SK-N-SH (cell line): ENCODE measurements around the gene SLC6A8. TPM values are rescaled to one million over a fixed set of nuclear protein-coding genes. Genes with fewer than 3 reads are reported as not detected.

Source experiments
- CTCF ChIA-PET: fragments of 300-600, 350-600 bp; formaldehyde crosslinking; extraction: SDS; loops from one replicate; lab custom pipeline; 2021; lab: Yijun Ruan, JAX
- POLR2A ChIA-PET: fragments of 350-600 bp; sonication (Branson Sonifier 250); formaldehyde crosslinking; extraction: SDS; loops from one replicate; lab custom pipeline; 2020; ENCODE audit warnings: antibody characterized with exemption, inconsistent platforms; lab: Yijun Ruan, JAX
- DNase-seq: peaks from one replicate; pipeline ENCODE4 v3.0.0; 2012
- H2AFZ ChIP-seq: fragments of 200-600 bp; sonication (generic); 2 replicates; pipeline ENCODE4 v1.8.1; 2016; ENCODE audit warnings: antibody characterized with exemption, mild to moderate bottlenecking, low read depth
- H3F3A ChIP-seq: fragments of 200-600 bp; sonication (generic); replicated peaks from 2 replicates; pipeline ENCODE3; 2016; ENCODE audit warnings: antibody characterized with exemption, mild to moderate bottlenecking; ENCODE audit not compliant: insufficient read depth
- H3K27ac ChIP-seq, 2 experiments: fragments of 200-500 bp in 1 of 2; fragments of 200-600 bp in 1 of 2; sonication (Bioruptor generic) in 1 of 2; sonication (generic), shearing (Covaris generic) in 1 of 2; 2 replicates each; pipeline versions ENCODE4 v1.5.1 to v1.6.1; 2014 to 2016; ENCODE audit warnings: low read depth in 2 of 2, inconsistent platforms in 1 of 2, low read length in 1 of 2, mild to moderate bottlenecking in 1 of 2, mixed read lengths in 1 of 2
- H3K27me3 ChIP-seq: fragments of 200-600 bp; sonication (generic), shearing (Covaris generic); 2 replicates; pipeline ENCODE4 v1.6.1; 2016; ENCODE audit warnings: mixed run types; ENCODE audit not compliant: insufficient read depth
- H3K36me3 ChIP-seq, 2 experiments: fragments of 200-500 bp in 1 of 2; fragments of 200-600 bp in 1 of 2; sonication (Bioruptor generic) in 1 of 2; sonication (generic) in 1 of 2; replicated peaks in 1 of 2; 2 replicates each; pipeline versions ENCODE3 to v1.5.1; 2014 to 2016; ENCODE audit warnings: low read length in 1 of 2, mild to moderate bottlenecking in 1 of 2; ENCODE audit not compliant: insufficient read depth in 2 of 2, control insufficient read depth in 1 of 2
- H3K4me1 ChIP-seq, 2 experiments: fragments of 200-500 bp in 1 of 2; fragments of 200-600 bp in 1 of 2; sonication (Bioruptor generic) in 1 of 2; sonication (generic), shearing (Covaris generic) in 1 of 2; 2 replicates each; pipeline versions ENCODE4 v1.5.1 to v1.6.1; 2014 to 2016; ENCODE audit warnings: low read depth in 1 of 2, low read length in 1 of 2, mixed run types in 1 of 2; ENCODE audit not compliant: insufficient read depth in 2 of 2, control insufficient read depth in 1 of 2
- H3K4me2 ChIP-seq: fragments of 200-600 bp; sonication (generic), shearing (Covaris generic); 2 replicates; pipeline ENCODE4 v1.6.1; 2017; ENCODE audit warnings: mixed run types
- H3K4me3 ChIP-seq, 2 experiments: fragments of 200-500 bp in 1 of 2; fragments of 200-600 bp in 1 of 2; sonication (Bioruptor generic) in 1 of 2; sonication (generic), shearing (Covaris generic) in 1 of 2; 2 replicates each; pipeline versions ENCODE4 v1.5.1 to v1.8.1; 2014 to 2016; ENCODE audit warnings: low read depth in 2 of 2, inconsistent platforms in 1 of 2, low read length in 1 of 2, mild to moderate bottlenecking in 1 of 2, mixed read lengths in 1 of 2, moderate library complexity in 1 of 2
- H3K79me2 ChIP-seq: fragments of 200-600 bp; sonication (generic); 2 replicates; pipeline ENCODE4 v1.8.1; 2017; ENCODE audit warnings: mild to moderate bottlenecking; ENCODE audit not compliant: insufficient read depth
- H3K9ac ChIP-seq: fragments of 200-600 bp; sonication (generic); 2 replicates; pipeline ENCODE4 v1.6.1; 2017; ENCODE audit warnings: mixed run types
- H3K9me2 ChIP-seq: fragments of 200-600 bp; sonication (generic); 2 replicates; pipeline ENCODE4 v1.6.1; 2017; ENCODE audit warnings: mixed run types
- H3K9me3 ChIP-seq: fragments of 200-600 bp; sonication (generic); 2 replicates; pipeline ENCODE4 v1.6.1; 2017; ENCODE audit warnings: mixed run types, mild to moderate bottlenecking, moderate library complexity
- H4K20me1 ChIP-seq: fragments of 200-600 bp; sonication (generic); 2 replicates; pipeline ENCODE4 v1.6.1; 2017; ENCODE audit warnings: mild to moderate bottlenecking, mixed run types; ENCODE audit not compliant: insufficient read depth
- CHD2 ChIP-seq: fragments of 150-350 bp; IDR thresholded peaks from 2 replicates; pipeline ENCODE4 v1.6.1; 2018; ENCODE audit warnings: low read length; ENCODE audit not compliant: partially characterized antibody
- ELF1 ChIP-seq: IDR thresholded peaks from 2 replicates; pipeline ENCODE4 v1.4.0; 2012
- EP300 ChIP-seq, 2 experiments: IDR thresholded peaks; 2 replicates each; pipeline versions ENCODE4 v1.4.0 to v1.6.1; 2012; ENCODE audit warnings: borderline replicate concordance in 1 of 2, low read depth in 1 of 2, low read length in 1 of 2
- FOSL2 ChIP-seq: IDR thresholded peaks from 2 replicates; pipeline ENCODE4 v1.4.0; 2012; ENCODE audit warnings: low read depth, mild to moderate bottlenecking, moderate library complexity, borderline replicate concordance
- FOXM1 ChIP-seq: IDR thresholded peaks from 2 replicates; pipeline ENCODE4 v1.4.0; 2012; ENCODE audit warnings: low read depth, mild to moderate bottlenecking
- GATA2 ChIP-seq: sonication (generic); formaldehyde crosslinking; IDR thresholded peaks from 2 replicates; pipeline ENCODE4 v1.5.0; 2020; ENCODE audit warnings: mild to moderate bottlenecking, missing genetic modification reagents
- JUND ChIP-seq: IDR thresholded peaks from 2 replicates; pipeline ENCODE4 v1.4.0; 2012
- MXI1 ChIP-seq: IDR thresholded peaks from 2 replicates; pipeline ENCODE4 v1.6.1; 2012; ENCODE audit warnings: mild to moderate bottlenecking, low read depth, low read length, improper control_type of control experiment
- NFIC ChIP-seq: IDR thresholded peaks from 2 replicates; pipeline ENCODE4 v1.4.0; 2012; ENCODE audit warnings: borderline replicate concordance
- NRF1 ChIP-seq: IDR thresholded peaks from 2 replicates; pipeline ENCODE4 v1.6.1; 2012; ENCODE audit warnings: low read depth, mild to moderate bottlenecking, low read length
- POLR2AphosphoS5 ChIP-seq: IDR thresholded peaks from 2 replicates; pipeline ENCODE4 v1.6.1; 2012; ENCODE audit warnings: low read depth, low read length
- RAD21 ChIP-seq: IDR thresholded peaks from 2 replicates; pipeline ENCODE4 v1.6.1; 2012; ENCODE audit warnings: mild to moderate bottlenecking, low read length
- SIN3A ChIP-seq: IDR thresholded peaks from 2 replicates; pipeline ENCODE4 v1.6.1; 2012; ENCODE audit warnings: low read depth, mild to moderate bottlenecking, low read length, moderate library complexity, borderline replicate concordance
- SMC3 ChIP-seq: IDR thresholded peaks from 2 replicates; pipeline ENCODE4 v1.6.1; 2012; ENCODE audit warnings: low read depth, low read length, improper control_type of control experiment
- TCF12 ChIP-seq: IDR thresholded peaks from 2 replicates; pipeline ENCODE4 v1.4.0; 2012
- YY1 ChIP-seq: IDR thresholded peaks from 2 replicates; pipeline ENCODE4 v1.4.0; 2012; ENCODE audit warnings: low read depth, mild to moderate bottlenecking
- WGBS: methylation state at CpG from one replicate; pipeline ENCODE4 v1.1.6; 2017; ENCODE audit warnings: low lambda C conversion rate; 5-methylcytosine and 5-hydroxymethylcytosine counted together
- polyA plus RNA-seq, 3 experiments: library from polyadenylated mRNA; depleted of rRNA; stranded (reverse); fragments of >200 nt; gene quantifications; 2 replicates each; pipeline ENCODE4 v1.2.3, GENCODE V29; 2012
- TF ChIP-seq, protein P1 (sequence below): IDR thresholded peaks from 2 replicates; pipeline ENCODE4 v1.4.0; 2012; ENCODE audit warnings: low read depth

SLC6A8 gene
- polyA plus RNA-seq, 1 of the 3 experiments (the other 2 are of a cell fraction): 30.8 TPM

- H3K9me2 ChIP-seq: no peaks in the 10 kb centered on the region
- ChIA-PET POLR2A (no interaction called here), CTCF (no interaction called here)
- H2AFZ ChIP-seq: no peak overlapping the region
- peaks cover 0 to 8% of the 10 kb centered on the region in 2 experiments for H3K36me3 ChIP-seq
- H3K4me3 ChIP-seq: no peak overlapping the region
- no peaks in the 10 kb centered on the region for H3K27me3 ChIP-seq
- H3F3A ChIP-seq: no peaks in the 10 kb centered on the region
- H3K4me2 ChIP-seq: no peak overlapping the region
- no peaks in the 10 kb centered on the region; the same call in 1 of the 2 replicates for H3K79me2 ChIP-seq
- H3K4me1 ChIP-seq: peaks cover 5 to 15% of the 10 kb centered on the region in 2 experiments; a peak in 3 of 4 replicates
- 54% methylated on average over 3 of the region's 3 CpGs for WGBS
- DNase-seq: no peak
- H3K9ac ChIP-seq: no peak overlapping the region
- H3K27ac ChIP-seq: no peak overlapping the region
- H4K20me1 ChIP-seq: no peaks in the 10 kb centered on the region
- TF ChIP-seq FOXM1: no peak
- no peak for TF ChIP-seq SIN3A
- TF ChIP-seq YY1: no peak
- TF ChIP-seq, protein P1, sequence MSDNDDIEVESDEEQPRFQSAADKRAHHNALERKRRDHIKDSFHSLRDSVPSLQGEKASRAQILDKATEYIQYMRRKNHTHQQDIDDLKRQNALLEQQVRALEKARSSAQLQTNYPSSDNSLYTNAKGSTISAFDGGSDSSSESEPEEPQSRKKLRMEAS: no peak
- no peak for TF ChIP-seq POLR2AphosphoS5
- no peak for TF ChIP-seq MXI1
- no peak for TF ChIP-seq GATA2 (CRISPR knock-in tag)
- TF ChIP-seq JUND: no peak
- TF ChIP-seq RAD21: no peak
- no peak for TF ChIP-seq SMC3
- no peak for TF ChIP-seq CHD2
- no peak for TF ChIP-seq ELF1
- no peak for TF ChIP-seq TCF12
- no peak for TF ChIP-seq EP300 (IDR thresholded peaks at IDR 0.05; ENCODE audit: borderline replicate concordance in 1 of 2, low read depth in 1 of 2, low read length in 1 of 2)
- TF ChIP-seq NFIC: no peak
- no peaks in the 10 kb centered on the region for H3K9me3 ChIP-seq
These were observed 44.1 kb downstream of the SLC6A8 start for GRCh38 chrX:153731845-153732215.

GRCh38 chrX:153732401-153732800 lies 44.7 kb downstream of the SLC6A8 start:
- POLR2A ChIA-PET: no interaction called here
- no peaks in the 10 kb centered on the region for H3K27me3 ChIP-seq
- H3K9me3 ChIP-seq: no peaks in the 10 kb centered on the region
- 49% methylated on average over 7 of the region's 14 CpGs for WGBS
- H3K9me2 ChIP-seq: no peaks in the 10 kb centered on the region
- H2AFZ ChIP-seq: no peak overlapping the region
- no peaks in the 10 kb centered on the region; the same call in 1 of the 2 replicates for H3K79me2 ChIP-seq
- H3K4me2 ChIP-seq: no peak overlapping the region
- H3K36me3 ChIP-seq: peaks cover 2 to 8% of the 10 kb centered on the region in 2 experiments
- no peak overlapping the region for H3K9ac ChIP-seq
- H4K20me1 ChIP-seq: no peaks in the 10 kb centered on the region
- no peak overlapping the region for H3K27ac ChIP-seq
- peaks cover 0 to 13% of the 10 kb centered on the region in 2 experiments; a peak in 2 of 4 replicates for H3K4me1 ChIP-seq
- H3K4me3 ChIP-seq: no peak overlapping the region
- TF ChIP-seq NRF1: no peak
- peak; percentile 7; the same call in 1 of the 2 replicates for TF ChIP-seq FOSL2
- DNase-seq: no peak
- no peaks in the 10 kb centered on the region for H3F3A ChIP-seq
- CTCF ChIA-PET: no interaction called here
